Measurements from ENCODE around the gene ITGA11. TPM values are rescaled to one million over a fixed set of nuclear protein-coding genes. Genes with fewer than 3 reads are reported as not detected.

ITGA11 gene
- total RNA-seq, 3 donors from 2014 or later (not counting 1 experiment from before 2014, with no cell fraction given): not detected

DNA sequence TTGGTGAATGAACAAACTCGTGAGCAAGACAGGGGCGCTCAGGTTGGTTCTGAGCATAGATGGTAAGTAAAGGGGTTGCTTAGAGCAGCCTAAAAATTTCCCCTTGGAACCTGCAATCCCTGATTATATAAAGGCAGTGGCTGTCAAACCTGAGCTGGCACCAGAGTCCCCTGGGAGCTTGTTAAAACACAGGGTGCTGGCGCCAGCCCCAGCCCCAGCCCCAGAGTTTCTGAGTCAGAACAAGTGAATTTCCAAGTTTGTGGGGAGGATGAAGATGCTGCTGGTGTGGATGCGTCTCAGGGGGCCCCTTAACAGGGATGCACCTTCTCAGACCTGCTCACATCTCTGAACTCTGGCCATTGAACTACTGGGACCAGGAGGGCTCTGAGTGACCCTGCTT lies 106.2 kb downstream of the ITGA11 start:
- whole genome bisulfite sequencing (ENCODE audit: insufficient coverage): 75% methylated on average over 4 of the region's 4 CpGs
- intact Hi-C loops (cut with micrococcal nuclease): no loop called here
- H3K27me3 Mint-ChIP-seq (ENCODE audit: low read depth in 2 of 2): peaks cover 11% of the 10 kb centered on the region in 2 donors
- Histone ChIP-seq H3K36me3 (ENCODE audit: control insufficient read depth, insufficient read depth, low read length) (no peaks in the 10 kb centered on the region), H3K27me3 (ENCODE audit: control insufficient read depth, insufficient read depth, low read length) (no peaks in the 10 kb centered on the region), H3K4me1 (ENCODE audit: control insufficient read depth, insufficient read depth, low read length) (peaks cover 5% of the 10 kb centered on the region), H3K9me3 (ENCODE audit: control insufficient read depth, insufficient read depth, low read length) (no peaks in the 10 kb centered on the region), H3K27ac (ENCODE audit: low read length) (no peak overlapping the region), H3K4me3 (ENCODE audit: low read length) (no peak overlapping the region)
- TF ChIP-seq, protein P1, sequence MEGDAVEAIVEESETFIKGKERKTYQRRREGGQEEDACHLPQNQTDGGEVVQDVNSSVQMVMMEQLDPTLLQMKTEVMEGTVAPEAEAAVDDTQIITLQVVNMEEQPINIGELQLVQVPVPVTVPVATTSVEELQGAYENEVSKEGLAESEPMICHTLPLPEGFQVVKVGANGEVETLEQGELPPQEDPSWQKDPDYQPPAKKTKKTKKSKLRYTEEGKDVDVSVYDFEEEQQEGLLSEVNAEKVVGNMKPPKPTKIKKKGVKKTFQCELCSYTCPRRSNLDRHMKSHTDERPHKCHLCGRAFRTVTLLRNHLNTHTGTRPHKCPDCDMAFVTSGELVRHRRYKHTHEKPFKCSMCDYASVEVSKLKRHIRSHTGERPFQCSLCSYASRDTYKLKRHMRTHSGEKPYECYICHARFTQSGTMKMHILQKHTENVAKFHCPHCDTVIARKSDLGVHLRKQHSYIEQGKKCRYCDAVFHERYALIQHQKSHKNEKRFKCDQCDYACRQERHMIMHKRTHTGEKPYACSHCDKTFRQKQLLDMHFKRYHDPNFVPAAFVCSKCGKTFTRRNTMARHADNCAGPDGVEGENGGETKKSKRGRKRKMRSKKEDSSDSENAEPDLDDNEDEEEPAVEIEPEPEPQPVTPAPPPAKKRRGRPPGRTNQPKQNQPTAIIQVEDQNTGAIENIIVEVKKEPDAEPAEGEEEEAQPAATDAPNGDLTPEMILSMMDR (IDR thresholded peaks at IDR 0.05): no peak
- H3K27ac Mint-ChIP-seq: no peak overlapping the region
- no peaks in the 10 kb centered on the region for H3K36me3 Mint-ChIP-seq
- H3K4me3 Mint-ChIP-seq: no peak overlapping the region
- H3K4me1 Mint-ChIP-seq: peaks cover 0 to 15% of the 10 kb centered on the region in 2 donors
- ATAC-seq (no peak), DNase-seq (no peak)
- H3K9me3 Mint-ChIP-seq: no peaks in the 10 kb centered on the region

DNA sequence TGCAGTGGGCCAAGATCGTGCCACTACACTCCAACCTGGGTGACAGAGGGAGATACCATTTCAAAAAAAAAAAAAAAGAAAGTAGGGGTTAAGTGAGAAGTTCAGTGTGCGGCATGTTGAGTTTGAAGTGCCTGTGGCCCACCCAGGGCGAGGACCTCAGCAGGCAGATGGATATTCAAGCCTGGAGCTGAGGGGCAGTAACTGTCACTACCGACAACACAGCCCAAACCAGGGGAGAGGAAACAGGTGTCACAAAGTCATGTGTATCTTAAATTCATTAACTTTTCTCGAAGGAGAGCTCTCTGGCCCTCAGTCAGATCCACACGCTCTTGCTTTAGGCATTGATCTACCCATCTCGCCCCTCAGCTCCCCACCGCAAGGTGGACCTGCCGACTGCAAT lies 109.2 kb downstream of the ITGA11 start:
- Histone ChIP-seq H3K4me1 (ENCODE audit: control insufficient read depth, insufficient read depth, low read length) (peaks cover 5% of the 10 kb centered on the region), H3K27ac (ENCODE audit: low read length) (no peak overlapping the region), H3K27me3 (ENCODE audit: control insufficient read depth, insufficient read depth, low read length) (no peaks in the 10 kb centered on the region), H3K9me3 (ENCODE audit: control insufficient read depth, insufficient read depth, low read length) (no peaks in the 10 kb centered on the region), H3K36me3 (ENCODE audit: control insufficient read depth, insufficient read depth, low read length) (no peaks in the 10 kb centered on the region), H3K4me3 (ENCODE audit: low read length) (no peak overlapping the region)
- Mint-ChIP-seq H3K4me3 (no peak overlapping the region), H3K36me3 (no peaks in the 10 kb centered on the region), H3K27me3 (ENCODE audit: low read depth in 2 of 2) (peaks cover 0 to 8% of the 10 kb centered on the region in 2 donors), H3K9me3 (no peaks in the 10 kb centered on the region), H3K27ac (no peak overlapping the region), H3K4me1 (peaks cover 0 to 13% of the 10 kb centered on the region in 2 donors)
- DNase-seq (no peak), ATAC-seq (no peak)
- TF ChIP-seq, protein P1 (IDR thresholded peaks at IDR 0.05): no peak
- intact Hi-C loops (cut with micrococcal nuclease): no loop called here
- WGBS (ENCODE audit: insufficient coverage): 67% methylated on average over 8 of the region's 9 CpGs

DNA sequence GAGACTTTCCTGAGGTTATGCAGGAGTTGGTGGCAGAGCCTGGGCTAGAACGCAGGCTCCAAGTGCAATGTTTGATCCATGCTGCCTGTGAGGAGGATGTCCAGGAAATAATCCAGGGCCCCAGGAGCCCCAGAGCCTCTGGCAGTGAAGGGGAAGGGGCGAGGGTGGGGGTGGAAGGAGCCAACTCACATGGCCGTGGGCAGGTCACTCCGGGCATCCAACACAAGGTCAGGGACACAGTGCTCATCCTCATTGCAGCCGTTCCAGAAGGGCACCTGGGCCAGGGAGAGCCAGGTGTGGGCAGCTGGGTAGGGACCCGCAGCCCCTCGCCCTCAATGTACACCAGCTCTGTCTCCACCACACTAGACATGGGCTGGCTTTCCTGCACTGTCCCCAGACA lies 110.7 kb downstream of the ITGA11 start:
- TF ChIP-seq, protein P1 (IDR thresholded peaks at IDR 0.05): no peak
- Mint-ChIP-seq H3K27me3 (ENCODE audit: low read depth in 2 of 2) (peaks cover 0 to 11% of the 10 kb centered on the region in 2 donors), H3K9me3 (no peaks in the 10 kb centered on the region), H3K4me3 (no peak overlapping the region), H3K36me3 (no peaks in the 10 kb centered on the region), H3K27ac (no peak overlapping the region), H3K4me1 (no peaks in the 10 kb centered on the region)
- intact Hi-C loops (cut with micrococcal nuclease): no loop called here
- 78% methylated on average over 7 of the region's 7 CpGs for WGBS (ENCODE audit: insufficient coverage)
- Histone ChIP-seq H3K36me3 (ENCODE audit: control insufficient read depth, insufficient read depth, low read length) (no peaks in the 10 kb centered on the region), H3K9me3 (ENCODE audit: control insufficient read depth, insufficient read depth, low read length) (no peaks in the 10 kb centered on the region), H3K27me3 (ENCODE audit: control insufficient read depth, insufficient read depth, low read length) (no peaks in the 10 kb centered on the region), H3K4me3 (ENCODE audit: low read length) (no peak overlapping the region), H3K4me1 (ENCODE audit: control insufficient read depth, insufficient read depth, low read length) (no peaks in the 10 kb centered on the region), H3K27ac (ENCODE audit: low read length) (no peak overlapping the region)
- no peak for DNase-seq
- no peak for ATAC-seq

DNA sequence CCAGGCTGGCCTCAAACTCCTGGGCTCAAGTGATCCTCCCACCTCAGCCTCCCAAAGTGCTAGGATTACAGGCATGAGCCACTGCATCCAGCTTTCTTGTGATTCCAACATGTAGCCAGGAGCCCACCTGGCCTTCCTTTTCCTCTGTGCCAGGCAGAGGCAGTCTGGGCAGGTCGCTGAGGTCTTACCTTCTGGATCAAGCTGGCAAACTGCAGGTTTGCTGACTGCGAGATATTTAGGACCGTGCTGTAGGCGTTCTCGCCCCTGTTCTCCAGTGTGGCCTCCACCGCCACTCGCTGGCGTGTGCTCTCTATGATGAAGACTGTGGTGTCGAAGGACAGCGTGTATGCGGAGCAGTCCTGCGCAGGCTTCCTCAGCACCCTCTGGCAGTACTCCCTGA lies 112.0 kb downstream of the ITGA11 start:
- Histone ChIP-seq H3K4me3 (ENCODE audit: low read length) (no peak overlapping the region), H3K27me3 (ENCODE audit: control insufficient read depth, insufficient read depth, low read length) (no peaks in the 10 kb centered on the region), H3K9me3 (ENCODE audit: control insufficient read depth, insufficient read depth, low read length) (no peaks in the 10 kb centered on the region), H3K27ac (ENCODE audit: low read length) (no peak overlapping the region), H3K4me1 (ENCODE audit: control insufficient read depth, insufficient read depth, low read length) (no peaks in the 10 kb centered on the region), H3K36me3 (ENCODE audit: control insufficient read depth, insufficient read depth, low read length) (no peaks in the 10 kb centered on the region)
- H3K4me3 Mint-ChIP-seq: no peak overlapping the region
- H3K9me3 Mint-ChIP-seq: no peaks in the 10 kb centered on the region
- ATAC-seq (no peak), DNase-seq (no peak)
- TF ChIP-seq, protein P1 (IDR thresholded peaks at IDR 0.05): no peak
- H3K36me3 Mint-ChIP-seq: no peaks in the 10 kb centered on the region
- WGBS (ENCODE audit: insufficient coverage): 94% methylated on average over 12 of the region's 12 CpGs
- H3K27me3 Mint-ChIP-seq (ENCODE audit: low read depth in 2 of 2): peaks cover 0 to 13% of the 10 kb centered on the region in 2 donors
- intact Hi-C loops (cut with micrococcal nuclease): no loop called here
- no peak overlapping the region for H3K27ac Mint-ChIP-seq
- H3K4me1 Mint-ChIP-seq: no peaks in the 10 kb centered on the region

Measured in natural killer cell (primary cell).